Adipose tissue (tissue), 3 donors: ENCODE data around the gene RASAL2. TPM values are rescaled to one million over a fixed set of nuclear protein-coding genes. Genes with fewer than 3 reads are reported as not detected.
"Not testable (repeated sequence)": the region's sequence is repeated elsewhere in the genome, so short reads cannot be mapped to it uniquely, and the experiment has no call there.

Source experiments
- H3K27ac ChIP-seq: one replicate; pipeline ENCODE4 v1.5.1; 2013; ENCODE audit warnings: low read depth, low read length
- WGBS, 3 donors: extraction: QIAGEN DNeasy Blood & Tissue Kit; methylation state at CpG; one replicate each; pipeline ENCODE4 v1.1.7; 2013; 5-methylcytosine and 5-hydroxymethylcytosine counted together
- polyA plus RNA-seq, 3 donors: library from polyadenylated mRNA; stranded (reverse); fragments of 200-250 nt; gene quantifications; one replicate each; pipeline ENCODE4 v1.2.3, GENCODE V29; 2013
- donor health status: healthy with polysubstance abuse.
- donor health status: Bipolar disorder and iron deficiency.
- donor health status: healthy.

The RASAL2 gene
- polyA plus RNA-seq, 3 donors: 2.8 to 7.0 (median 3.3) TPM

- WGBS, 3 donors: 73 to 81% (median 79%) methylated on average over 4 of the region's 4 CpGs
- H3K27ac ChIP-seq: no peak overlapping the region
These were observed 251.3 kb downstream of the RASAL2 start for GRCh38 chr1:178345238-178345637.

- WGBS, 3 donors: 53 to 83% (median 70%) methylated on average over 1 of the region's 1 CpG
- H3K27ac ChIP-seq: no peak overlapping the region
These were observed 251.9 kb downstream of the RASAL2 start for GRCh38 chr1:178345807-178346206.

- WGBS, 3 donors: 61 to 83% (median 73%) methylated on average over 3 of the region's 3 CpGs
These were observed 255.9 kb downstream of the RASAL2 start for GRCh38 chr1:178349801-178350200.

GRCh38 chr1:178351911-178352310 lies 258.0 kb downstream of the RASAL2 start:
- 60 to 83% (median 68%) methylated on average over 1 of the region's 1 CpG for WGBS, 3 donors
- H3K27ac ChIP-seq: not testable (repeated sequence)

More at GRCh38 chr1:178349801-178350200, 255.9 kb downstream of the RASAL2 start:
- no peak overlapping the region for H3K27ac ChIP-seq

GRCh38 chr1:178352790-178353416 lies 259.0 kb downstream of the RASAL2 start:
- H3K27ac ChIP-seq: no peak overlapping the region
- 94 to 97% (median 95%) methylated on average over 4 of the region's 4 CpGs for WGBS, 3 donors

- no peak overlapping the region for H3K27ac ChIP-seq
- WGBS, 3 donors: 88 to 100% (median 97%) methylated on average over 1 of the region's 1 CpG
These were observed 259.6 kb downstream of the RASAL2 start for GRCh38 chr1:178353524-178353923.

- WGBS, 3 donors: 87 to 95% (median 88%) methylated on average over 3 of the region's 3 CpGs
These were observed 260.9 kb downstream of the RASAL2 start for GRCh38 chr1:178354816-178355215.

GRCh38 chr1:178356299-178356698 lies 262.4 kb downstream of the RASAL2 start:
- 91 to 96% (median 93%) methylated on average over 1 of the region's 1 CpG for WGBS, 3 donors
- no peak overlapping the region for H3K27ac ChIP-seq

More at GRCh38 chr1:178354816-178355215, 260.9 kb downstream of the RASAL2 start:
- no peak overlapping the region for H3K27ac ChIP-seq

- 91 to 97% (median 97%) methylated on average over 1 of the region's 1 CpG for WGBS, 3 donors
- no peak overlapping the region for H3K27ac ChIP-seq
These were observed 264.6 kb downstream of the RASAL2 start for GRCh38 chr1:178358456-178358855.

- no peak overlapping the region for H3K27ac ChIP-seq
- WGBS, 3 donors: 72 to 90% (median 86%) methylated on average over 4 of the region's 4 CpGs
These were observed 266.5 kb downstream of the RASAL2 start for GRCh38 chr1:178360421-178360820.

- 95 to 98% (median 97%) methylated on average over 6 of the region's 6 CpGs for WGBS, 3 donors
- no peak overlapping the region for H3K27ac ChIP-seq
These were observed 267.9 kb downstream of the RASAL2 start for GRCh38 chr1:178361847-178362246.

- no peak overlapping the region for H3K27ac ChIP-seq
- 84 to 92% (median 88%) methylated on average over 4 of the region's 4 CpGs for WGBS, 3 donors
These were observed 268.8 kb downstream of the RASAL2 start for GRCh38 chr1:178362747-178363146.

- 17 to 86% (median 75%) methylated on average over 1 of the region's 1 CpG for WGBS, 3 donors
- no peak overlapping the region for H3K27ac ChIP-seq
These were observed 270.9 kb downstream of the RASAL2 start for GRCh38 chr1:178364782-178365181.

GRCh38 chr1:178367151-178367550 lies 273.2 kb downstream of the RASAL2 start:
- no peak overlapping the region for H3K27ac ChIP-seq

GRCh38 chr1:178368208-178368607 lies 274.3 kb downstream of the RASAL2 start:
- 88 to 90% (median 88%) methylated on average over 3 of the region's 3 CpGs for WGBS, 3 donors

GRCh38 chr1:178371235-178371634 lies 277.3 kb downstream of the RASAL2 start:
- 1 to 16% (median 3%) methylated on average over 6 of the region's 6 CpGs for WGBS, 3 donors
- H3K27ac ChIP-seq: no peak overlapping the region

More at GRCh38 chr1:178368208-178368607, 274.3 kb downstream of the RASAL2 start:
- no peak overlapping the region for H3K27ac ChIP-seq

- 20 to 30% (median 27%) methylated on average over 4 of the region's 4 CpGs for WGBS, 3 donors
- no peak overlapping the region for H3K27ac ChIP-seq
These were observed 278.1 kb downstream of the RASAL2 start for GRCh38 chr1:178371933-178372388.

- WGBS, 3 donors: 45 to 70% (median 51%) methylated on average over 1 of the region's 1 CpG
- H3K27ac ChIP-seq: no peak overlapping the region
These were observed 280.1 kb downstream of the RASAL2 start for GRCh38 chr1:178374016-178374415.

GRCh38 chr1:178376008-178376407 lies 282.1 kb downstream of the RASAL2 start:
- no peak overlapping the region for H3K27ac ChIP-seq
- WGBS, 3 donors: 44 to 95% (median 78%) methylated on average over 2 of the region's 2 CpGs

- WGBS, 3 donors: 80 to 85% (median 80%) methylated on average over 14 of the region's 14 CpGs
- no peak overlapping the region for H3K27ac ChIP-seq
These were observed 285.9 kb downstream of the RASAL2 start for GRCh38 chr1:178379807-178380206.
